Fibroblast of peridontal ligament (primary cell): Measurements from ENCODE around the gene SERINC3.
A peak's percentile ranks its signal among the peaks of the same experiment; 100 is the strongest.

Experiments
- DNase-seq: peaks from one replicate; pipeline ENCODE4 v3.0.0-alpha.2; 2010; ENCODE audit errors: extremely low read depth

The SERINC3 gene

GRCh38 chr20:44463466-44463865 is 58.4 kb downstream of the SERINC3 start:
- no peak for DNase-seq

GRCh38 chr20:44461803-44462174 is 60.1 kb downstream of the SERINC3 start:
- no peak for DNase-seq

GRCh38 chr20:44461142-44461802 is 60.6 kb downstream of the SERINC3 start:
- no peak for DNase-seq

- peak; percentile 53 for DNase-seq
Measured at GRCh38 chr20:44460795-44461141, 61.1 kb downstream of the SERINC3 start.

- DNase-seq: no peak
Measured at GRCh38 chr20:44459271-44459670, 62.6 kb downstream of the SERINC3 start.

- DNase-seq: no peak
Measured at GRCh38 chr20:44457016-44457415, 64.9 kb downstream of the SERINC3 start.

GRCh38 chr20:44456611-44457010 is 65.3 kb downstream of the SERINC3 start:
- DNase-seq: no peak

GRCh38 chr20:44455126-44455525 is 66.7 kb downstream of the SERINC3 start:
- no peak for DNase-seq

- no peak for DNase-seq
Measured at GRCh38 chr20:44454306-44454963, 67.4 kb downstream of the SERINC3 start.

GRCh38 chr20:44450903-44451450 is 70.9 kb downstream of the SERINC3 start:
- DNase-seq: no peak

GRCh38 chr20:44450281-44450889 is 71.5 kb downstream of the SERINC3 start:
- DNase-seq: no peak

GRCh38 chr20:44449864-44450263 is 72.0 kb downstream of the SERINC3 start:
- DNase-seq: no peak

GRCh38 chr20:44448753-44449546 is 72.9 kb downstream of the SERINC3 start:
- no peak for DNase-seq

- no peak for DNase-seq
Measured at GRCh38 chr20:44447827-44448419, 73.9 kb downstream of the SERINC3 start.
